CD4-positive, alpha-beta T cell (primary cell): ENCODE measurements around the gene PEAK3. TPM values are rescaled to one million over a fixed set of nuclear protein-coding genes. Genes with fewer than 3 reads are reported as not detected.

Experiments
- ATAC-seq: fragments of 200-7000 bp; cut with Tn5 transposase; one replicate; pipeline ENCODE4 v1.10.0; 2022; ENCODE audit warnings: mild to moderate bottlenecking; ENCODE audit not compliant: poor library complexity
- CTCF ChIA-PET: fragments of 350-600 bp; sonication (Branson Sonifier 250); formaldehyde crosslinking; loops from one replicate; lab custom pipeline; 2021; ENCODE audit warnings: antibody characterized with exemption, inconsistent platforms; lab: Charles Lee
- POLR2A ChIA-PET: fragments of 350-600 bp; sonication (Branson Sonifier 250); formaldehyde crosslinking; loops from one replicate; lab custom pipeline; 2021; ENCODE audit warnings: antibody characterized with exemption, inconsistent platforms; lab: Charles Lee
- DNase-seq, 14 experiments: peaks; one replicate each; pipeline ENCODE4 v3.0.0-alpha.2; 2013 to 2020; ENCODE audit warnings: mixed read lengths in 2 of 14
- H3K27ac ChIP-seq, 2 donors: one replicate each; pipeline versions ENCODE4 v1.5.1 to v1.7.0; 2013; ENCODE audit warnings: low read length in 2 of 2, low read depth in 1 of 2, mild to moderate bottlenecking in 1 of 2
- H3K27me3 ChIP-seq, 2 experiments: 1 replicate in 1 of 2; 2 replicates in 1 of 2; pipeline versions ENCODE4 v1.6.1 to v1.7.0; 2013; ENCODE audit warnings: low read length in 2 of 2, control low read depth in 1 of 2, mild to moderate bottlenecking in 1 of 2, moderate library complexity in 1 of 2; ENCODE audit not compliant: insufficient read depth in 2 of 2, control insufficient read depth in 1 of 2
- H3K36me3 ChIP-seq: one replicate; pipeline ENCODE4 v1.6.1; 2013; ENCODE audit warnings: low read length, control low read depth; ENCODE audit not compliant: insufficient read depth
- H3K4me1 ChIP-seq: one replicate; pipeline ENCODE4 v1.6.1; 2013; ENCODE audit warnings: low read length, control low read depth; ENCODE audit not compliant: insufficient read depth
- H3K4me3 ChIP-seq: one replicate; pipeline ENCODE4 v1.5.1; 2013; ENCODE audit warnings: mild to moderate bottlenecking, low read length, moderate library complexity
- H3K9me3 ChIP-seq, 2 experiments: 1 replicate in 1 of 2; 2 replicates in 1 of 2; pipeline versions ENCODE4 v1.6.1 to v1.7.0; 2013; ENCODE audit warnings: low read length in 2 of 2, mild to moderate bottlenecking in 2 of 2, control low read depth in 1 of 2, moderate library complexity in 1 of 2; ENCODE audit not compliant: control insufficient read depth in 1 of 2, insufficient read depth in 1 of 2
- H3K27ac Mint-ChIP-seq: one replicate; pipeline ENCODE4 v1.8.0; 2020; ENCODE audit warnings: mixed read lengths
- H3K27me3 Mint-ChIP-seq: one replicate; pipeline ENCODE4 v1.8.0; 2021; ENCODE audit warnings: mixed read lengths
- H3K36me3 Mint-ChIP-seq: one replicate; pipeline ENCODE4 v1.8.0; 2021; ENCODE audit warnings: low read depth, mixed read lengths
- H3K4me1 Mint-ChIP-seq: one replicate; pipeline ENCODE4 v1.8.0; 2021; ENCODE audit warnings: low read depth, mixed read lengths
- H3K4me3 Mint-ChIP-seq: one replicate; pipeline ENCODE4 v1.8.0; 2020; ENCODE audit warnings: mild to moderate bottlenecking, mixed read lengths
- H3K9me3 Mint-ChIP-seq: one replicate; pipeline ENCODE4 v1.8.0; 2020; ENCODE audit warnings: mixed read lengths
- intact Hi-C, 2 experiments: fragments of 100-400 bp; cut with DNase I in 1 of 2; cut with micrococcal nuclease in 1 of 2; formaldehyde crosslinking; loops; one replicate each; pipeline versions ENCODE4 v1.15.1 to v1.9.0; 2023 to 2025; cut with DNase I, micrococcal nuclease
- total RNA-seq, 174 experiments: library from RNA in 2 of 174; stranded (reverse) in 2 of 174; gene quantifications; one replicate each; pipeline ENCODE4 v1.2.3 and lab custom pipeline; 2021 to 2026
- TF ChIP-seq, protein P1 (sequence below): fragments of 200-600 bp; IDR thresholded peaks from one replicate; pipeline ENCODE4 v1.8.0; 2022; ENCODE audit warnings: antibody characterized with exemption, mild to moderate bottlenecking

The PEAK3 gene
- total RNA-seq, 2 experiments from 2014 or later, result not detected

DNA sequence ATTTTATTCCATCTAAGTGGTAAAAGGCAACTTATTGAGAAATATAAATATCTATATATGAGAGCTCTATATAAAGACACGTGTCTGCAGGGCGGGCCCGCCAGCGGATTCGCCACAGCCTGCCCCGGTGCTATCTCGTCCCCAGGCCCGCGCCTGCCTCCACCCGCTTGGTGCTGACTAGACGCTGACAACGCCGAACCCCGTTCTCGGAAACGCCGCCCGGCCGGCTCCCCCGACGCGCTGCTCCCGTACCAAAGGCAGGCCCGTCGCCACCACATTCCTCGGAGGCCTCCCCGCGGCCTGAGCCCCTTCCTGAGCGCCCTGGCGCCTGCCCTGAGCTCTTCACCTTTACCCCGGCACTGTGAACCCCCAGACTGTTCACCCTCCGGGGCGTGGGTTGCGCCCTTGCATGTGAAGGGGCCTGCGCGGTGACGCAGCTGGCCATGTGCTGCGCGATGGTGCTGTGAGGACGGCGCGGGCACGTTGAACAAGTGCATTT lies 51.9 kb downstream of the PEAK3 start:
- Histone ChIP-seq H3K9me3 (no peaks in the 10 kb centered on the region), H3K4me1 (peaks cover 28% of the 10 kb centered on the region), H3K27ac (no peak overlapping the region), H3K36me3 (peaks cover 58% of the 10 kb centered on the region), H3K27me3 (no peaks in the 10 kb centered on the region), H3K4me3 (no peak overlapping the region)
- ATAC-seq (no peak), DNase-seq (no peak)
- CTCF ChIA-PET, result no interaction called here
- TF ChIP-seq, protein P1, sequence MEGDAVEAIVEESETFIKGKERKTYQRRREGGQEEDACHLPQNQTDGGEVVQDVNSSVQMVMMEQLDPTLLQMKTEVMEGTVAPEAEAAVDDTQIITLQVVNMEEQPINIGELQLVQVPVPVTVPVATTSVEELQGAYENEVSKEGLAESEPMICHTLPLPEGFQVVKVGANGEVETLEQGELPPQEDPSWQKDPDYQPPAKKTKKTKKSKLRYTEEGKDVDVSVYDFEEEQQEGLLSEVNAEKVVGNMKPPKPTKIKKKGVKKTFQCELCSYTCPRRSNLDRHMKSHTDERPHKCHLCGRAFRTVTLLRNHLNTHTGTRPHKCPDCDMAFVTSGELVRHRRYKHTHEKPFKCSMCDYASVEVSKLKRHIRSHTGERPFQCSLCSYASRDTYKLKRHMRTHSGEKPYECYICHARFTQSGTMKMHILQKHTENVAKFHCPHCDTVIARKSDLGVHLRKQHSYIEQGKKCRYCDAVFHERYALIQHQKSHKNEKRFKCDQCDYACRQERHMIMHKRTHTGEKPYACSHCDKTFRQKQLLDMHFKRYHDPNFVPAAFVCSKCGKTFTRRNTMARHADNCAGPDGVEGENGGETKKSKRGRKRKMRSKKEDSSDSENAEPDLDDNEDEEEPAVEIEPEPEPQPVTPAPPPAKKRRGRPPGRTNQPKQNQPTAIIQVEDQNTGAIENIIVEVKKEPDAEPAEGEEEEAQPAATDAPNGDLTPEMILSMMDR, result no peak
- H3K9me3 Mint-ChIP-seq, result no peaks in the 10 kb centered on the region
- peak overlapping the region; percentile 20 for H3K27ac Mint-ChIP-seq
- no peaks in the 10 kb centered on the region for H3K27me3 Mint-ChIP-seq
- intact Hi-C loops, result loop anchor here (10.0 kb wide), 2 partner anchors 215 to 385 kb away; partner anchors contain the start of gene BTBD2 (in 1 of the 2)
- peaks cover 26% of the 10 kb centered on the region for H3K36me3 Mint-ChIP-seq
- POLR2A ChIA-PET, result interaction anchor here (0.7 kb wide), 1 partner anchor 9 kb away, joined by 5 read pairs; no protein-coding TSS in a partner anchor
- no peak overlapping the region for H3K4me3 Mint-ChIP-seq
- H3K4me1 Mint-ChIP-seq, result peaks cover 8% of the 10 kb centered on the region

DNA sequence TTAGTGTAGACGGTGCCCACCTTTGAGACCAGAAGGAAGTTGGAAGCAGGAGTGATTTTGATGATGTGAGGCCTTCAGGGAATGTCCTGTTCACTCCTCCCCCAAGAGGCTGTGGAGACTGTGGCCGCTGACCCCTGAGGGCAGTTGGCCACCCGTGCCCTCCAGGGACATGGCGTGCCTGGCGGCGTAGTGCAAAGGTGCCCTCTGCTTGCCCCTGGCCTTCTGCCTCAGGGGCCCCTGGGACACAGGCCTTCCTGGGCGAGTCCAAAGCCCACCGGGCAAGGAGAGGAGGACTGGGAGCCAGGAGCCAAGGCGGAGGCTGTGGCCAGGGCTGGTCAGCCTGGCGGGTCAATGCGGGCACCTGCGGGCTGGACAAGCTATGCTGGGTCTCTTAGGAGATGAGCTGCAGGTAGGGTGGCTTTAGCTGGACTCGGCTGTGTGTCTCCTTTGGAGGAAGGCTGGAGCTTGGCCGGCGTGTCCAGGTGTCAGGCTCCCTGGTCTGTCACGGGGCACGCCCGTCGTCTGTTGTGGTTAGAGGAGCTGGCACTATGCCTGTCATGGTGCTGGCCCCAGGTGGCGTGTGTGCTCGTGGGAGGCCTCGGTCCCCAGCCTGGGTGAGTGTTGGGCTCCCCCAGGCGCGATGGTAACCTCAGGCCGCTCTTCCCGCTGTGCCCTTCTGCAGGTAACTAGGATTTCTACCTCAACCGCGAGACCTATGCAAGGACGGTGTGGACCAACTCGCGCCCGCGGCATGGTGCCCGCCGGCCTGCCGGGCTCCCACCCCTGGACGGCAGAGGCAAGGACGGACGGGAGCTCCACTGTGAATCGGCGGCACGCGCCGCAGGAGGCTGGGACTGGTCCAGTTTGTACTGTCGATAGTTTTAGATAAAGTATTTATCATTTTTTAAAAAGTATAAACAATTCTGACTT lies 52.6 kb downstream of the PEAK3 start:
- ChIA-PET POLR2A (interaction anchor here (0.7 kb wide), 1 partner anchor 10 kb away, joined by 5 read pairs; no protein-coding TSS in a partner anchor), CTCF (no interaction called here)
- no peaks in the 10 kb centered on the region for H3K9me3 Mint-ChIP-seq
- H3K4me3 Mint-ChIP-seq, result no peak overlapping the region
- Histone ChIP-seq H3K36me3 (peaks cover 64% of the 10 kb centered on the region), H3K9me3 (no peaks in the 10 kb centered on the region), H3K4me1 (peaks cover 21% of the 10 kb centered on the region), H3K27me3 (no peaks in the 10 kb centered on the region), H3K4me3 (no peak overlapping the region), H3K27ac (no peak overlapping the region)
- H3K4me1 Mint-ChIP-seq, result peaks cover 5% of the 10 kb centered on the region
- peak overlapping the region; percentile 51 for H3K27ac Mint-ChIP-seq
- peaks cover 31% of the 10 kb centered on the region for H3K36me3 Mint-ChIP-seq
- DNase-seq (no peak), ATAC-seq (no peak)
- TF ChIP-seq, protein P1, result no peak
- intact Hi-C loops, result loop anchor here (10.0 kb wide), 2 partner anchors 215 to 385 kb away; partner anchors contain the start of gene BTBD2 (in 1 of the 2)
- H3K27me3 Mint-ChIP-seq, result no peaks in the 10 kb centered on the region

DNA sequence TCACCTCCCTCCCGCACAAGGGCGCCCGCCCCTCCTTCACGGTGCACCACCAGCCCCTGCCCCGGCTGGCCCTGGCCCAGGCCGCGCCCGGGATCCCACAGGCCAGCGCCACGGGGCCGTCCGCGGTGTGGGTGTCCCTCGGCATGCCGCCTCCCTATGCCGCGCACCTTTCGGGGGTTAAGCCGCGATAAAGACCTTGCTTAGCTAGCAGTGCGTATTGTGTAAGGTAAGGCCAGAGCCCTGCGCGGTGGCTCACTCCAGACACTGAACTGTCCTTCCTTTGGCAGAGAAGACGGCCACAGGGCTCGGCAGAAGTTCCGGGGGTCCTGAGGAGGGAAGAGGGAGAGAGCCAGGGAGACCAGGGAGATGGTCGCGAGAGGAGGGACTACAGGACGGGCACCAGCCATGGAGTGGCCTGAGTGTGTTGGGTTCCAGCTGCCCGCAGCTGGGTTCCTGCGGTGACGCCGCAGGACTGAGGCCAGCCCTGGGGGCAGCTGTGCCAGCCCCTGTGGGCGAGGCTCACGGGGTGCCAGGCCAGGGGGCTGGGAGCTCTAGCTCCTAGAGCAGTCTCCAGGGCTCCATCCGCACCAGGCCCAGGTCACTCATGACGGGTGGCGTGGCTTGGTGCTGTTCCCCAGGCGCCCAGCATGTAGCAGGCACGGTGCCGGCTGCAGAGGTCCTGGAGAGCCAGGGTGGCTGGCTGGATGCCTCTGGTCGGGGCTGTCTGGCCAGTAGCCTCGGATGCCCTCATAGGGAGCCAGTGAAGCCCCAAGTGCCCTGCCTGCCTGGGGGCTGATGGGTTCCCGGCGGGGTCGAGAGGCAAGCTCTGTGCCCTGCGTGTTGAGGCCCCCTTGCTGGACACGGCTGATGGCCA lies 53.6 kb downstream of the PEAK3 start:
- no peak for DNase-seq
- intact Hi-C loops, result no loop called here
- Mint-ChIP-seq H3K4me3 (no peak overlapping the region), H3K36me3 (peaks cover 40% of the 10 kb centered on the region), H3K4me1 (no peaks in the 10 kb centered on the region), H3K27ac (peak overlapping the region; percentile 51), H3K9me3 (no peaks in the 10 kb centered on the region), H3K27me3 (no peaks in the 10 kb centered on the region)
- no peak overlapping the region for H3K4me3 ChIP-seq
- peaks cover 60% of the 10 kb centered on the region for H3K36me3 ChIP-seq
- peaks cover 11% of the 10 kb centered on the region for H3K4me1 ChIP-seq
- POLR2A ChIA-PET, result no interaction called here
- no peak overlapping the region for H3K27ac ChIP-seq
- CTCF ChIA-PET, result no interaction called here
- H3K27me3 ChIP-seq, result no peaks in the 10 kb centered on the region
- TF ChIP-seq, protein P1, result no peak
- H3K9me3 ChIP-seq, result no peaks in the 10 kb centered on the region
- no peak for ATAC-seq
